DND-41 (cell line): ENCODE results near the gene KRT1.

ENCODE experiments used
- EZH2 ChIP-seq: IDR thresholded peaks from 3 replicates; pipeline ENCODE4 v1.6.1; 2012; ENCODE audit warnings: borderline replicate concordance, low read depth, mild to moderate bottlenecking, moderate library complexity, low read length, inconsistent platforms; ENCODE audit not compliant: severe bottlenecking
- TF ChIP-seq, protein P1 (sequence below): IDR thresholded peaks from 2 replicates; pipeline ENCODE4 v1.5.1; 2012; ENCODE audit warnings: borderline replicate concordance, low read length, moderate library complexity, mild to moderate bottlenecking; ENCODE audit not compliant: poor library complexity, severe bottlenecking; ENCODE audit errors: extremely low read depth

DNA sequence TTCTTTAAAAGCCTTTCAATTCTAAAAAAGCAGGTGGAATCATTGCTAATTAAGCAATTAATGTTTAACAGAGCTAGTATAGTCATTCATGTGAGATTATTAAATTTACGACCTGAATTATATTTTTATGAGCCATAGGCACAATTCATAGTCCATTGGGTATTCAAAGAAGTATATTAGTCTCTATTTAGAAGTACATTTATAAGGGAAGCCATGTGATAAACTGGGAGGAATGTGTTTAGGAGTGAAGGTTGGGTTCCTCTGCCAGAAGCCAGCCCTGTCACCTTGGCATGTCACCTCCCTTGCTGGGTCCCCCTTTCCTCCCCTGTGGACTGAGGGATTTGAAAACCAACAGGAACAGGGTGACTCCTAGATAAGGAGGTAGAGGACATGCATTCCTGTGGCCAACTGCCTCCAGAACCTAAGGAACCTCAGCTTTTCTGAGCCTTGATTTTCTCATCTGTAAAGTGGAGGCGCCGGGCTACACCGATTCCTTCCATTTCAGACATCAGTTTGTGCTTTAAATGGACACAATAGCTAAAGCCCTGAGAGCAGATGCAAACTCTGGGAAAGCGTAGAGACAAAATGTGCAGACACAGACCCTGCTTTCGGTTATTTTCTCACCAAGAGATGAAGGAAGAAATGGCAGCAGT, 22.8 kb downstream of the KRT1 start:
- TF ChIP-seq, protein P1, sequence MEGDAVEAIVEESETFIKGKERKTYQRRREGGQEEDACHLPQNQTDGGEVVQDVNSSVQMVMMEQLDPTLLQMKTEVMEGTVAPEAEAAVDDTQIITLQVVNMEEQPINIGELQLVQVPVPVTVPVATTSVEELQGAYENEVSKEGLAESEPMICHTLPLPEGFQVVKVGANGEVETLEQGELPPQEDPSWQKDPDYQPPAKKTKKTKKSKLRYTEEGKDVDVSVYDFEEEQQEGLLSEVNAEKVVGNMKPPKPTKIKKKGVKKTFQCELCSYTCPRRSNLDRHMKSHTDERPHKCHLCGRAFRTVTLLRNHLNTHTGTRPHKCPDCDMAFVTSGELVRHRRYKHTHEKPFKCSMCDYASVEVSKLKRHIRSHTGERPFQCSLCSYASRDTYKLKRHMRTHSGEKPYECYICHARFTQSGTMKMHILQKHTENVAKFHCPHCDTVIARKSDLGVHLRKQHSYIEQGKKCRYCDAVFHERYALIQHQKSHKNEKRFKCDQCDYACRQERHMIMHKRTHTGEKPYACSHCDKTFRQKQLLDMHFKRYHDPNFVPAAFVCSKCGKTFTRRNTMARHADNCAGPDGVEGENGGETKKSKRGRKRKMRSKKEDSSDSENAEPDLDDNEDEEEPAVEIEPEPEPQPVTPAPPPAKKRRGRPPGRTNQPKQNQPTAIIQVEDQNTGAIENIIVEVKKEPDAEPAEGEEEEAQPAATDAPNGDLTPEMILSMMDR = no peak
- TF ChIP-seq EZH2 = no peak
